ENCODE data around the gene ALK.

The ALK gene

GRCh38 chr2:29308366-29308765, 613.0 kb downstream of the ALK start:
- no peak for DNase-seq

GRCh38 chr2:29307519-29307918, 613.9 kb downstream of the ALK start:
- DNase-seq: no peak

- no peak for DNase-seq
Measured at GRCh38 chr2:29305762-29306161, 615.6 kb downstream of the ALK start.

- no peak for DNase-seq
Measured at GRCh38 chr2:29304399-29305060, 616.9 kb downstream of the ALK start.

GRCh38 chr2:29296585-29296984, 624.8 kb downstream of the ALK start:
- no peak for DNase-seq

GRCh38 chr2:29295845-29296244, 625.5 kb downstream of the ALK start:
- DNase-seq: no peak

GRCh38 chr2:29293830-29294438, 627.5 kb downstream of the ALK start:
- DNase-seq: no peak

- DNase-seq: no peak
Measured at GRCh38 chr2:29290293-29291047, 630.9 kb downstream of the ALK start.

- no peak for DNase-seq
Measured at GRCh38 chr2:29284671-29285070, 636.7 kb downstream of the ALK start.

- DNase-seq: no peak
Measured at GRCh38 chr2:29281916-29282247, 639.5 kb downstream of the ALK start.

- DNase-seq: no peak
Measured at GRCh38 chr2:29281086-29281915, 640.1 kb downstream of the ALK start.

- DNase-seq: no peak
Measured at GRCh38 chr2:29278966-29279365, 642.4 kb downstream of the ALK start.

- DNase-seq: no peak
Measured at GRCh38 chr2:29276151-29276550, 645.2 kb downstream of the ALK start.

- no peak for DNase-seq
Measured at GRCh38 chr2:29275186-29275585, 646.2 kb downstream of the ALK start.

GRCh38 chr2:29273685-29274611, 647.4 kb downstream of the ALK start:
- no peak for DNase-seq

GRCh38 chr2:29273004-29273684, 648.2 kb downstream of the ALK start:
- DNase-seq: no peak

- DNase-seq: no peak
Measured at GRCh38 chr2:29272311-29272710, 649.1 kb downstream of the ALK start.

- DNase-seq: no peak
Measured at GRCh38 chr2:29270701-29271121, 650.7 kb downstream of the ALK start.

GRCh38 chr2:29269765-29270109, 651.6 kb downstream of the ALK start:
- no peak for DNase-seq

- DNase-seq: no peak
Measured at GRCh38 chr2:29269095-29269764, 652.2 kb downstream of the ALK start.

GRCh38 chr2:29267720-29268119, 653.7 kb downstream of the ALK start:
- no peak for DNase-seq

Measured in activated gamma-delta T cell (primary cell).